ENCODE data around the gene B4GALT4.

The B4GALT4 gene

DNA sequence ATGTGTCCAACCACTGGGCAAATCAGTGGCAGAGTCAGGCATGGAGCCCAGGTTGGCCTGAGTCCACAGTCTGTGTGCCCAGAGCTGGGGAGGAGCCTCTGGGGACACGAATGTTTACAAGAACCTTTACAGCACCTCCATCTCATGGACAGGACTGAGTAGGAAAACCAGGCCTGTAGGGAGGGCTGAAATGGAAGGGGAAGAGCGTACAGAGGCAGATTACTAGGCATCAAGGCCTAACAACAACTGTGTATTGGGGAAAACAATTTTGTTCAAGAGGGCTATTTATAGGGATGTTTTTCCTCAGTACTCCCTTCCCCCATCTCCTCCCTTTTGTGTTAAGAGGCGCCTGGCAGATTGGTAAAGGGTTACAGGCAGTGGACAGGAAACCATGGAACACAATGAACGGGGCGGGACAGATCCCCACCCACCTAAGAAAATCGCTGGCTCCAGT is 38.5 kb upstream of the B4GALT4 start:
- TF ChIP-seq SIN3A (IDR thresholded peaks at IDR 0.05; ENCODE audit: borderline replicate concordance, insufficient read depth, low read length) (no peak), TAF1 (IDR thresholded peaks at IDR 0.05; ENCODE audit: borderline replicate concordance, insufficient read depth, low read length) (no peak), POLR2AphosphoS5 (IDR thresholded peaks at IDR 0.05; ENCODE audit: low read depth, low read length) (no peak), FOXP2 (optimal IDR thresholded peaks at IDR 0.05; ENCODE audit: borderline replicate concordance, extremely low read depth, extremely low read length, insufficient read depth) (no peak)
- TF ChIP-seq, protein P1, sequence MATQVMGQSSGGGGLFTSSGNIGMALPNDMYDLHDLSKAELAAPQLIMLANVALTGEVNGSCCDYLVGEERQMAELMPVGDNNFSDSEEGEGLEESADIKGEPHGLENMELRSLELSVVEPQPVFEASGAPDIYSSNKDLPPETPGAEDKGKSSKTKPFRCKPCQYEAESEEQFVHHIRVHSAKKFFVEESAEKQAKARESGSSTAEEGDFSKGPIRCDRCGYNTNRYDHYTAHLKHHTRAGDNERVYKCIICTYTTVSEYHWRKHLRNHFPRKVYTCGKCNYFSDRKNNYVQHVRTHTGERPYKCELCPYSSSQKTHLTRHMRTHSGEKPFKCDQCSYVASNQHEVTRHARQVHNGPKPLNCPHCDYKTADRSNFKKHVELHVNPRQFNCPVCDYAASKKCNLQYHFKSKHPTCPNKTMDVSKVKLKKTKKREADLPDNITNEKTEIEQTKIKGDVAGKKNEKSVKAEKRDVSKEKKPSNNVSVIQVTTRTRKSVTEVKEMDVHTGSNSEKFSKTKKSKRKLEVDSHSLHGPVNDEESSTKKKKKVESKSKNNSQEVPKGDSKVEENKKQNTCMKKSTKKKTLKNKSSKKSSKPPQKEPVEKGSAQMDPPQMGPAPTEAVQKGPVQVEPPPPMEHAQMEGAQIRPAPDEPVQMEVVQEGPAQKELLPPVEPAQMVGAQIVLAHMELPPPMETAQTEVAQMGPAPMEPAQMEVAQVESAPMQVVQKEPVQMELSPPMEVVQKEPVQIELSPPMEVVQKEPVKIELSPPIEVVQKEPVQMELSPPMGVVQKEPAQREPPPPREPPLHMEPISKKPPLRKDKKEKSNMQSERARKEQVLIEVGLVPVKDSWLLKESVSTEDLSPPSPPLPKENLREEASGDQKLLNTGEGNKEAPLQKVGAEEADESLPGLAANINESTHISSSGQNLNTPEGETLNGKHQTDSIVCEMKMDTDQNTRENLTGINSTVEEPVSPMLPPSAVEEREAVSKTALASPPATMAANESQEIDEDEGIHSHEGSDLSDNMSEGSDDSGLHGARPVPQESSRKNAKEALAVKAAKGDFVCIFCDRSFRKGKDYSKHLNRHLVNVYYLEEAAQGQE (IDR thresholded peaks at IDR 0.05; ENCODE audit: insufficient read depth in 1 of 2, low read depth in 2 of 2, low read length in 2 of 2) = no peak

DNA sequence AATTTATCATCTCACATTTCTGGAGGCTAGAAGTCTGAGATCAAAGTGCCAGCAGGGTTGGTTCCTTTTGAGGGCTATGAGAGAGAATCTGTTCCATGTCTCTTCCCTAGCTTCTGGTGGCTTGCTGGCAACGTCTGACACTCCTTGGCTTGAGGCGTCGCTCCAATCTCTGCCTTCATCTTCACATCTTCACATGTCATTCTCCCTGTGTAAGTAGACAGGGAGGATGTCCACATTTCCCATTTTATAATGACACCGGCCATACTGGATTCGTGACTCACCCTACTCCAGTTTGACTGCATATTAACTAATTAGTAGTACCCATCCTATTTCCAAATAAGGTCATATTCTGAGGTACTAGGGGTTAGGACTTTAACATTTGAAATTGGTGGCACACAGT is 36.0 kb upstream of the B4GALT4 start:
- no peak for TF ChIP-seq TAF1 (IDR thresholded peaks at IDR 0.05; ENCODE audit: borderline replicate concordance, insufficient read depth, low read length)
- TF ChIP-seq FOXP2 (optimal IDR thresholded peaks at IDR 0.05; ENCODE audit: borderline replicate concordance, extremely low read depth, extremely low read length, insufficient read depth) = no peak
- no peak for TF ChIP-seq POLR2AphosphoS5 (IDR thresholded peaks at IDR 0.05; ENCODE audit: low read depth, low read length)
- no peak for TF ChIP-seq SIN3A (IDR thresholded peaks at IDR 0.05; ENCODE audit: borderline replicate concordance, insufficient read depth, low read length)
- TF ChIP-seq, protein P1 (IDR thresholded peaks at IDR 0.05; ENCODE audit: insufficient read depth in 1 of 2, low read depth in 2 of 2, low read length in 2 of 2) = no peak

DNA sequence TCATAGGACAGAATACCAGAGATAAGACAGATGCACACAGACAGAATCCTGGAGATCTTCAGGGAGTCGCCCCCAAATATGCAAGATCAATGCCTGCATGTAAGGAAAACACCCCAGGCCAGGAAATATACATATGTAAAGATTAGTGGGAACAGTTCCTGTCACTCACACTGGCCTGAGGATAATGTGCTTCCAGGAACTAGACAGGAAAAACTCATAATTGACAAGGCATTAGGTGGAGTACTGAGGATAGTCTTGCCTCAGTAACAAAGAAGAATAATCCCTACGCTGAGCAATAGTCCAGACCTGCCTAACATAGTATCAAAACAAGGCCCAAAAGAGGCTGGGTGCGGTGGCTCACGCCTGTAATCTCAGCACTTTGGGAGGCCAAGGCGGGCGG is 20.4 kb upstream of the B4GALT4 start:
- TF ChIP-seq TAF1 (IDR thresholded peaks at IDR 0.05; ENCODE audit: borderline replicate concordance, insufficient read depth, low read length) (no peak), POLR2AphosphoS5 (IDR thresholded peaks at IDR 0.05; ENCODE audit: low read depth, low read length) (no peak), FOXP2 (optimal IDR thresholded peaks at IDR 0.05; ENCODE audit: borderline replicate concordance, extremely low read depth, extremely low read length, insufficient read depth) (no peak), SIN3A (IDR thresholded peaks at IDR 0.05; ENCODE audit: borderline replicate concordance, insufficient read depth, low read length) (no peak)
- TF ChIP-seq, protein P1 (IDR thresholded peaks at IDR 0.05; ENCODE audit: insufficient read depth in 1 of 2, low read depth in 2 of 2, low read length in 2 of 2) = no peak

DNA sequence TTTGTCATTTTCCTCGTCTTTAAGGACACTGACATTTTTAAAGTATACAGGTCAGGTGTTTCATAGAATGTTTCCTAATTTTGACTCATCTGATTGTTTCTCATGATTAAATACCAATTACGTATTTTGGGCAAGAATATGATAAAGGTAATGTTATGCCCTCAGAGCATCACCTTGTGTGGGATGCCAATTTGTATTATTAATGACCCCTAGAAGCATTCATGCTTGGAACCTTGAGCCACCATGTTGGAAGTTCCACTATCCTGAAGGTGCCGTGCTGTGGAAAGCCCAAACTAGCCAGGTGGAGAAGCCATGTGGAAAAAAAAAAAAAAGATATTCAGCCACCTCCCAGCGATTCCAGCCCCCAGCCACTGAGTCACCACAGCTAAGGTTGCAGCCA is 19.1 kb upstream of the B4GALT4 start:
- TF ChIP-seq SIN3A (IDR thresholded peaks at IDR 0.05; ENCODE audit: borderline replicate concordance, insufficient read depth, low read length) = no peak
- no peak for TF ChIP-seq TAF1 (IDR thresholded peaks at IDR 0.05; ENCODE audit: borderline replicate concordance, insufficient read depth, low read length)
- TF ChIP-seq FOXP2 (optimal IDR thresholded peaks at IDR 0.05; ENCODE audit: borderline replicate concordance, extremely low read depth, extremely low read length, insufficient read depth) = no peak
- TF ChIP-seq POLR2AphosphoS5 (IDR thresholded peaks at IDR 0.05; ENCODE audit: low read depth, low read length) = no peak
- TF ChIP-seq, protein P1 (IDR thresholded peaks at IDR 0.05; ENCODE audit: insufficient read depth in 1 of 2, low read depth in 2 of 2, low read length in 2 of 2) = no peak

DNA sequence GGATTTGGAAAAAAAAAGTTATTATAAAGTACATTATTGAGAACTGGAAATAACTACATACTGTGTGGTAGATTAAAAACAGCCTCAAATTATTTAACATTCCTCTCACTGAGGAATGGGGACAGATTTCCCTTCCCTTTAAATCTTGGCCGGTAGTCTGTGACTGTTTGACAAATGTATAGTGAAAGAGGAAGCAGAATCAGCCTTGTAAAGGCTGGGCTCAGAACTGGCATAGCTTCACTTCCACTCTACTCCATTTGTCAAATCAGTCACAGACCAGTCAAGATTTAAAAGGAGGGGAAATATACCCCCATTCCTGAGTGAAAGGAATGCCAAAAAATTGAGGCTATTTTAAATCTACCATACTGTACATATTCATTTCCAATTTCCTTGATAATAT is 18.2 kb upstream of the B4GALT4 start:
- TF ChIP-seq SIN3A (IDR thresholded peaks at IDR 0.05; ENCODE audit: borderline replicate concordance, insufficient read depth, low read length) (no peak), TAF1 (IDR thresholded peaks at IDR 0.05; ENCODE audit: borderline replicate concordance, insufficient read depth, low read length) (no peak), POLR2AphosphoS5 (IDR thresholded peaks at IDR 0.05; ENCODE audit: low read depth, low read length) (no peak), FOXP2 (optimal IDR thresholded peaks at IDR 0.05; ENCODE audit: borderline replicate concordance, extremely low read depth, extremely low read length, insufficient read depth) (no peak)
- TF ChIP-seq, protein P1 (IDR thresholded peaks at IDR 0.05; ENCODE audit: insufficient read depth in 1 of 2, low read depth in 2 of 2, low read length in 2 of 2) = no peak

Data from PFSK-1 (cell line).